RWPE2 (cell line): ENCODE measurements around the gene C5orf46.

ENCODE experiments used
- ATAC-seq: fragments of 200-7000 bp; cut with Tn5 transposase; 3 replicates; pipeline ENCODE4 v1.9.1; 2021; ENCODE audit warnings: low read depth
- DNase-seq: peaks from one replicate; pipeline ENCODE4 v3.0.0-alpha.2; 2020; ENCODE audit warnings: low spot score
- H3K27ac ChIP-seq: fragments of 450-650 bp; 2 replicates; pipeline ENCODE4 v1.5.1; 2017; ENCODE audit warnings: mild to moderate bottlenecking; ENCODE audit not compliant: poor library complexity, severe bottlenecking
- H3K27me3 ChIP-seq: fragments of 250-450 bp; sonication (Bioruptor Pico); 2 replicates; pipeline ENCODE4 v1.5.1; 2021; ENCODE audit warnings: mild to moderate bottlenecking, moderate library complexity; ENCODE audit not compliant: insufficient read depth, poor library complexity, severe bottlenecking
- H3K36me3 ChIP-seq: fragments of 250-450 bp; sonication (Bioruptor Pico); 2 replicates; pipeline ENCODE4 v1.5.1; 2020; ENCODE audit warnings: low read depth, mild to moderate bottlenecking, moderate library complexity
- H3K4me1 ChIP-seq: fragments of 250-450 bp; sonication (Bioruptor Pico); 2 replicates; pipeline ENCODE4 v1.5.1; 2021; ENCODE audit warnings: mild to moderate bottlenecking, moderate library complexity; ENCODE audit not compliant: insufficient read depth, poor library complexity, severe bottlenecking
- H3K4me3 ChIP-seq: fragments of 250-450 bp; sonication (Bioruptor Pico); 2 replicates; pipeline ENCODE4 v1.5.1; 2021; ENCODE audit warnings: mild to moderate bottlenecking, moderate library complexity; ENCODE audit not compliant: severe bottlenecking
- H3K9me3 ChIP-seq: fragments of 250-450 bp; sonication (Bioruptor Pico); 2 replicates; pipeline ENCODE4 v1.5.1; 2021; ENCODE audit warnings: mild to moderate bottlenecking, moderate library complexity; ENCODE audit not compliant: severe bottlenecking
- TF ChIP-seq, protein P1 (sequence below): fragments of 450-650 bp; IDR thresholded peaks from one replicate; pipeline ENCODE4 v1.5.1; 2017; ENCODE audit warnings: mild to moderate bottlenecking, moderate library complexity; ENCODE audit not compliant: poor library complexity, severe bottlenecking

The C5orf46 gene

DNA sequence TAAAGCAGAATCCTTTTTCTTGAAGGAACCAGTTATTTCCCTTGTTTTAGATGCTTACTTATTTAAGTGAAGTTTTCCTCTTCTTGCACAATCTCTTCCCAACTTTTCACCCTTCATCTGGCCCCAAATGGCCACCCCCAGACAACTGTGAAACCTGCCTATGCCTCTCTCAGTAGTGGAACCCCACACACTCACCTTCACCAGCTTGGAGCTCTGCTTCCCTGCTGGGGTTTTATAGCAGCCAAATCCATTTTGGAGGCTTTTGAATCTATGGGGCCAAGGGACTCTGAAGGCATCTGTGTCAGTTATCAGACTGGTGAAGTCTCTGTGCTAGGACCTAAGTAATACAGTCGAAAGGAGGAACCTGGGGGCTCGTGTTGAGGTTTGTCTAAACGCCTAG is 52.0 kb downstream of the C5orf46 start:
- ATAC-seq, result no peak

DNA sequence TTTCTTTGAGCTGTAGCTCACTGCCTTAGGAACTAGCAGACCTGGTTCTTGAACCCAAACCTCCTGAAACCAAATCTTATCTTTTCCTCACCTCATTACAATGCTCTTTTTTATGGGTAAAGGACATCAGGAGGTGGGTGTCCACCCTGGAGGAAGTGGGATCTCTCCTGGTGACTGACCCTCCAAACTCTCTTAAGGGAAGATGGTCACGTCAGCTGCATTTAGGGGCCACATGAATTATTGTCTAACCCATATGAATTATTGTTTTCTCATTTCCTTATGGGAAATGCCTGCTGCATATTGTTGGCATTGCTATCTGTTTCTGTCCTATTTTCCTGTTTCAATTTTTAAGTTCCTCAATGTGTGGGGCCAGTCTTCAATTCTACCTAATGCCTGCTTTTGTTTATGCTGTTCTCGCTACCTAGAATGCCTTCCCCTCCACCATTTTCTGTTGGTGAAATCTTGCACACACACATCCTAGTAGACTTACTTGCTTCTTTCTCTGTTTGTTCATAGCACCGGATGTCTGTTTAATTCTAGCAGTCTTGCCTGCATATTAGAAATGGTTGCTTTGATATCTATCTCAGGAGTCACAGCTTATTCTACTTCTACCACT is 52.9 kb downstream of the C5orf46 start:
- Histone ChIP-seq H3K4me3 (no peak overlapping the region), H3K27me3 (no peaks in the 10 kb centered on the region), H3K9me3 (no peaks in the 10 kb centered on the region), H3K27ac (no peak overlapping the region), H3K4me1 (no peaks in the 10 kb centered on the region), H3K36me3 (no peaks in the 10 kb centered on the region)
- TF ChIP-seq, protein P1, sequence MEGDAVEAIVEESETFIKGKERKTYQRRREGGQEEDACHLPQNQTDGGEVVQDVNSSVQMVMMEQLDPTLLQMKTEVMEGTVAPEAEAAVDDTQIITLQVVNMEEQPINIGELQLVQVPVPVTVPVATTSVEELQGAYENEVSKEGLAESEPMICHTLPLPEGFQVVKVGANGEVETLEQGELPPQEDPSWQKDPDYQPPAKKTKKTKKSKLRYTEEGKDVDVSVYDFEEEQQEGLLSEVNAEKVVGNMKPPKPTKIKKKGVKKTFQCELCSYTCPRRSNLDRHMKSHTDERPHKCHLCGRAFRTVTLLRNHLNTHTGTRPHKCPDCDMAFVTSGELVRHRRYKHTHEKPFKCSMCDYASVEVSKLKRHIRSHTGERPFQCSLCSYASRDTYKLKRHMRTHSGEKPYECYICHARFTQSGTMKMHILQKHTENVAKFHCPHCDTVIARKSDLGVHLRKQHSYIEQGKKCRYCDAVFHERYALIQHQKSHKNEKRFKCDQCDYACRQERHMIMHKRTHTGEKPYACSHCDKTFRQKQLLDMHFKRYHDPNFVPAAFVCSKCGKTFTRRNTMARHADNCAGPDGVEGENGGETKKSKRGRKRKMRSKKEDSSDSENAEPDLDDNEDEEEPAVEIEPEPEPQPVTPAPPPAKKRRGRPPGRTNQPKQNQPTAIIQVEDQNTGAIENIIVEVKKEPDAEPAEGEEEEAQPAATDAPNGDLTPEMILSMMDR, result no peak
- no peak for ATAC-seq
- DNase-seq, result no peak

More for the DNA sequence above, 52.0 kb downstream of the C5orf46 start:
- H3K36me3 ChIP-seq, result no peaks in the 10 kb centered on the region
- DNase-seq, result no peak
- TF ChIP-seq, protein P1, result no peak
- H3K4me1 ChIP-seq, result no peaks in the 10 kb centered on the region
- no peaks in the 10 kb centered on the region for H3K9me3 ChIP-seq
- H3K27ac ChIP-seq, result no peak overlapping the region
- no peak overlapping the region for H3K4me3 ChIP-seq
- H3K27me3 ChIP-seq, result no peaks in the 10 kb centered on the region

DNA sequence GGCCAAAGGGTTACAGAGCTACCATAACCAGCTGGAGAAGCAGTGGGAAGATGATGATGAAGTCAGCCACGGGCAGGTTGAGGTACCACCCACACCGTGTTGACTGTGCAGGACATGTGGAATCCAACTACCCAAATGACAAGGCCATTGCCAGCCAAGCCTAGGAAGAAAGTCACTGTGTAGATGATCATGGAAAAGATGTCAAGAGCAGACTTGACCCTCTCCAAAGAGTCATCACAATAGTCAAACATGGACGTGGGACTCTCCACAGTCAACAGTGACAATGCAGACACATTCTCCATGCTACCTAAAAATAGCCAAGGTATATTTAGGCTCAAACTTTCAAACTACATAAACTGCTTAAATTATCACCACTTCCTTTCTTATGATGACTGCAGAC is 54.0 kb downstream of the C5orf46 start:
- TF ChIP-seq, protein P1, result no peak
- no peak overlapping the region for H3K27ac ChIP-seq
- no peak for DNase-seq
- H3K4me3 ChIP-seq, result no peak overlapping the region
- ATAC-seq, result no peak
- no peaks in the 10 kb centered on the region for H3K9me3 ChIP-seq
- no peaks in the 10 kb centered on the region for H3K4me1 ChIP-seq
- H3K27me3 ChIP-seq, result no peaks in the 10 kb centered on the region
- no peaks in the 10 kb centered on the region for H3K36me3 ChIP-seq

DNA sequence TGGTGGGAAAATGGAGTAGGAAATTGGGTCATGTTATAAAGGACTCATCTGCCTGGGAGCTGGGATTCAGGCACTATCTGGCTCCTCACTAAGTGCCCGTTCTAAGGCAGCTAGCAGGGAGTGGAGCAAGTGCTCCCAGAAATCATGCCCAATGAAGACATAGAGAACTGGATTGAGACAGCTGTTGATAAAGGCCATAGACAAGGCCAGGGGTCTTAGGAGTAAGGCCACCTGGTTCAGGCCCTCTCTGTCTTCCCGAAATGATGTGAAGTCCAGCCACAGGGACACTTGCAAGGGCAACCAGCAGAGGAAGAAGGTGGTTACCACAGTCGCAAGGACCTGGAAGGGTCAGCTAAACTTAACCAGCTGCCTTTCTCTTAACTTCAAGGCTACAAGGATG is 54.8 kb downstream of the C5orf46 start:
- TF ChIP-seq, protein P1, result no peak

DNA sequence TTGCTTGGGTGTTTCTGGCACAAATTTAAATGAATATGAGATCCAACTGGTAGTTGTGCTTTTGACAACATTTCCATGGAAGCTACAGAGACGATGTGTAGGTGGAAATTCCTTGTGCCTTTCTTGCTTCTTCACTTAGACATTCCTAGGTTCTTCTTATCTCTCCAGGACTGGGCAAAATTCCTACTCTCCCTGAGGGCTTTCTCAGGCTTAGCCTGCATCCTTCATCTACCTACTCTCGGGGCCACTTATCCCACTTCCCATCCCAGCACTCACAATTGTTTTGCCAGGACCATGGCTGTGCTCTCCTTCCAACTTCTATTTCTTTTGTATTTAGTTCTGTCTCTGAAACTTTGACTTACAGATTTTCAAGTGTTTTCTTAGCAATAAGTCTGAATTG is 57.1 kb downstream of the C5orf46 start:
- Histone ChIP-seq H3K4me1 (no peaks in the 10 kb centered on the region), H3K9me3 (no peaks in the 10 kb centered on the region), H3K27ac (no peak overlapping the region), H3K27me3 (no peaks in the 10 kb centered on the region), H3K36me3 (no peaks in the 10 kb centered on the region), H3K4me3 (no peak overlapping the region)
- TF ChIP-seq, protein P1, result no peak
- ATAC-seq (0 out of 3 replicates have a peak, but pooled peaks have one; percentile 14), DNase-seq (no peak)

More for the DNA sequence above, 54.8 kb downstream of the C5orf46 start:
- Histone ChIP-seq H3K4me3 (no peak overlapping the region), H3K27ac (no peak overlapping the region), H3K4me1 (no peaks in the 10 kb centered on the region), H3K27me3 (no peaks in the 10 kb centered on the region), H3K9me3 (no peaks in the 10 kb centered on the region), H3K36me3 (no peaks in the 10 kb centered on the region)
- DNase-seq (no peak), ATAC-seq (no peak)
